GM18508 (cell line): Measurements from ENCODE around the gene MYO7B.

Source experiments
- ATAC-seq: cut with Tn5 transposase; IDR thresholded peaks from one replicate; pipeline ENCODE4 v1.9.1; 2021; ENCODE audit warnings: moderate number of reproducible peaks; ENCODE audit not compliant: insufficient read depth, unreplicated experiment

MYO7B gene

GRCh38 chr2:127535422-127535901 is at the start of gene MYO7B:
MYO7B (plus strand) TSS chr2:127535683; CDS start chr2:127559723, 24,040 bp downstream.
- ATAC-seq: no peak

- no peak for ATAC-seq
These were observed 49.8 kb upstream of the MYO7B start for GRCh38 chr2:127485694-127486071.

GRCh38 chr2:127486247-127487058 is 49.0 kb upstream of the MYO7B start:
- ATAC-seq: no peak

GRCh38 chr2:127490283-127490682 is 45.2 kb upstream of the MYO7B start:
- ATAC-seq: no peak

GRCh38 chr2:127498386-127498785 is 37.1 kb upstream of the MYO7B start:
- no peak for ATAC-seq

GRCh38 chr2:127503491-127503890 is 32.0 kb upstream of the MYO7B start:
- ATAC-seq: no peak

GRCh38 chr2:127504552-127505430 is 30.7 kb upstream of the MYO7B start:
- no peak for ATAC-seq

- no peak for ATAC-seq
These were observed 29.0 kb upstream of the MYO7B start for GRCh38 chr2:127506510-127506909.

GRCh38 chr2:127508023-127508630 is 27.4 kb upstream of the MYO7B start:
- ATAC-seq: no peak

- no peak for ATAC-seq
These were observed 26.9 kb upstream of the MYO7B start for GRCh38 chr2:127508631-127509034.

GRCh38 chr2:127510073-127510472 is 25.4 kb upstream of the MYO7B start:
- no peak for ATAC-seq

- ATAC-seq: no peak
These were observed 24.3 kb upstream of the MYO7B start for GRCh38 chr2:127511090-127511695.

GRCh38 chr2:127511917-127512316 is 23.6 kb upstream of the MYO7B start:
- ATAC-seq: no peak

GRCh38 chr2:127512362-127512761 is 23.1 kb upstream of the MYO7B start:
- no peak for ATAC-seq

GRCh38 chr2:127514076-127514475 is 21.4 kb upstream of the MYO7B start:
- ATAC-seq: no peak

GRCh38 chr2:127514485-127514884 is 21.0 kb upstream of the MYO7B start:
- ATAC-seq: no peak

GRCh38 chr2:127515383-127515915 is 20.0 kb upstream of the MYO7B start:
- ATAC-seq: no peak

- ATAC-seq: no peak
These were observed 19.3 kb upstream of the MYO7B start for GRCh38 chr2:127516041-127516762.

- ATAC-seq: no peak
These were observed 18.0 kb upstream of the MYO7B start for GRCh38 chr2:127517465-127517864.
